ENCODE results near the gene CCND1. TPM values are rescaled to one million over a fixed set of nuclear protein-coding genes. Genes with fewer than 3 reads are reported as not detected.

The CCND1 gene
- total and polyA plus RNA-seq, 12 donors = 11.4 to 292 (median 173) TPM

- Histone ChIP-seq H3K9me3 (peaks cover 0 to 8% (median 0%) of the 10 kb centered on the region in 11 donors), H3K27me3 (no peaks in the 10 kb centered on the region), H3K36me3 (no peaks in the 10 kb centered on the region), H3K4me1 (peaks cover 0 to 3% (median 0%) of the 10 kb centered on the region in 9 donors), H3K27ac (no peak overlapping the region), H3K4me3 (no peak overlapping the region)
- no peak for TF ChIP-seq CTCF (IDR thresholded peaks at IDR 0.05)
- no peak for ATAC-seq
- WGBS, 2 donors = 75 to 84% methylated on average over 18 of the region's 18 CpGs
- intact Hi-C loops (cut with DNase I) = no loop called here
- no peak for DNase-seq
Measured at GRCh38 chr11:69595805-69596665, 44.9 kb upstream of the CCND1 start.

GRCh38 chr11:69598147-69598546 is 42.8 kb upstream of the CCND1 start:
- Histone ChIP-seq H3K4me3 (no peak overlapping the region), H3K9me3 (no peaks in the 10 kb centered on the region), H3K4me1 (peaks cover 0 to 3% (median 0%) of the 10 kb centered on the region in 9 donors), H3K27ac (no peak overlapping the region), H3K36me3 (no peaks in the 10 kb centered on the region), H3K27me3 (peaks cover 0 to 3% (median 0%) of the 10 kb centered on the region in 7 donors)
- intact Hi-C loops (cut with DNase I) = no loop called here
- 69 to 73% methylated on average over 5 of the region's 5 CpGs for WGBS, 2 donors
- ATAC-seq (no peak), DNase-seq (peak in 1 of 2 donors; percentile 9)
- TF ChIP-seq CTCF (IDR thresholded peaks at IDR 0.05) = peak in 7 of 9 donors; percentile 3 to 37 (median 31)

DNA sequence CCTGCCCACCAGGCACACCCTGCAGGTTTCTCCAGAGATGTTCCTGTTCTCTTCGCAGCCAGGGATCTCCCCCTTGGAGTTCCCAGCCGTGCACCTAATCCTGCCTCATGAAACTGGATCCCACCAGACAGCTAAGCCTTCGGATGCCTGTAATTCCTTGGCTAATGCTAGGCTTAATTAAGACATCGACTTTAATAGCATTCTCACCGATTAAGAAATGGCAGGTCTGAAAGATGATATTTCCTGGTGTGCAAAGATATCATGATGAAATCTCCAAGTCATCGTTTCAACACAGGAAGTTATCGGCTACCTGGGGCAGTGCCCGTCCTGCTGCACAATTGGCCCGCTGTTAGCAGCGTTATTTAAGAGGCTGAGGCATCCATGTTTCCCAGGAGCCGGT is 41.5 kb upstream of the CCND1 start:
- Histone ChIP-seq H3K4me1 (peaks cover 0 to 3% (median 0%) of the 10 kb centered on the region in 9 donors), H3K36me3 (no peaks in the 10 kb centered on the region), H3K4me3 (no peak overlapping the region), H3K27ac (no peak overlapping the region), H3K9me3 (no peaks in the 10 kb centered on the region), H3K27me3 (peaks cover 0 to 3% (median 0%) of the 10 kb centered on the region in 7 donors)
- DNase-seq (no peak), ATAC-seq (no peak)
- WGBS, 2 donors = 63 to 64% methylated on average over 11 of the region's 11 CpGs
- no peak for TF ChIP-seq CTCF (IDR thresholded peaks at IDR 0.05)
- intact Hi-C loops (cut with DNase I) = no loop called here

- 79 to 82% methylated on average over 6 of the region's 6 CpGs for WGBS, 2 donors
- peaks cover 0 to 3% (median 0%) of the 10 kb centered on the region in 9 donors for H3K4me1 ChIP-seq
- intact Hi-C loops (cut with DNase I) = no loop called here
Measured at GRCh38 chr11:69600001-69600400, 41.0 kb upstream of the CCND1 start.

More at GRCh38 chr11:69600001-69600400, 41.0 kb upstream of the CCND1 start:
- H3K9me3 ChIP-seq = no peaks in the 10 kb centered on the region
- peaks cover 0 to 3% (median 0%) of the 10 kb centered on the region in 7 donors for H3K27me3 ChIP-seq
- no peak overlapping the region for H3K27ac ChIP-seq
- DNase-seq (no peak), ATAC-seq (no peak)
- no peak for TF ChIP-seq CTCF (IDR thresholded peaks at IDR 0.05)
- H3K4me3 ChIP-seq = no peak overlapping the region
- no peaks in the 10 kb centered on the region for H3K36me3 ChIP-seq
